Measurements from ENCODE around the gene PSG7.
"Not testable (repeated sequence)": the region's sequence is repeated elsewhere in the genome, so short reads cannot be mapped to it uniquely, and the experiment has no call there.

- TF ChIP-seq CTCF (CRISPR knock-in tag; IDR thresholded peaks at IDR 0.05); KDM6A (CRISPR knock-in tag; IDR thresholded peaks at IDR 0.05; ENCODE audit: low read depth); TIGD3 (CRISPR knock-in tag; IDR thresholded peaks at IDR 0.05; ENCODE audit: borderline replicate concordance): not testable (repeated sequence)
Observed at GRCh38 chr19:42876596-42876995, 60.4 kb downstream of the PSG7 start.

All from HepG2 (cell line).